Body of pancreas (tissue), 4 donors: ENCODE data around the gene CRTAC1. TPM values are rescaled to one million over a fixed set of nuclear protein-coding genes. Genes with fewer than 3 reads are reported as not detected.

Experiments
- ATAC-seq: fragments of 150-250 bp; one replicate; pipeline ENCODE4 v1.9.1; 2016
- DNase-seq, 4 donors: peaks; one replicate each; pipeline ENCODE4 v3.0.0-alpha.2; 2019
- H3K27ac ChIP-seq, 4 donors: fragments of 200-600 bp; sonication (generic); 1 replicate in 3 of 4; 2 replicates in 1 of 4; pipeline versions ENCODE4 v1.5.1 to v1.6.1; 2016 to 2019; ENCODE audit warnings: mild to moderate bottlenecking in 1 of 4, mixed read lengths in 1 of 4, moderate library complexity in 1 of 4
- H3K27me3 ChIP-seq, 2 donors: fragments of 200-600 bp; sonication (generic); one replicate each; pipeline ENCODE4 v1.6.0; 2016; ENCODE audit warnings: mild to moderate bottlenecking in 1 of 2
- H3K36me3 ChIP-seq, 2 donors: fragments of 200-600 bp; sonication (generic); replicated peaks in 1 of 2; 2 replicates each; pipeline ENCODE4 v1.5.1; 2016; ENCODE audit warnings: low read depth in 2 of 2; ENCODE audit not compliant: insufficient read depth in 1 of 2
- H3K4me1 ChIP-seq: fragments of 200-600 bp; sonication (generic); one replicate; pipeline ENCODE4 v1.6.0; 2016
- H3K4me3 ChIP-seq, 2 donors: fragments of 200-600 bp; sonication (generic); 1 replicate in 1 of 2; 2 replicates in 1 of 2; pipeline ENCODE4 v1.5.1; 2016 to 2019
- H3K9me3 ChIP-seq, 3 donors: fragments of 200-600 bp; sonication (generic); 1 replicate in 2 of 3; 2 replicates in 1 of 3; pipeline ENCODE4 v1.5.1; 2016
- POLR2A ChIP-seq, 3 donors: fragments of 450-650 bp; IDR thresholded peaks; one replicate each; pipeline ENCODE4 v1.6.1; 2016; ENCODE audit warnings: antibody characterized with exemption in 3 of 3, mild to moderate bottlenecking in 2 of 3
- WGBS, 2 donors: methylation state at CpG; one replicate each; pipeline ENCODE4 v1.1.5; 2017; 5-methylcytosine and 5-hydroxymethylcytosine counted together
- intact Hi-C: fragments of 100-400 bp; cut with DNase I; formaldehyde crosslinking; loops from one replicate; pipeline ENCODE4 v1.15.1; 2023
- total RNA-seq, 2 donors: library from RNA; depleted of rRNA; stranded (reverse); fragments of >200 nt; gene quantifications; one replicate each; pipeline ENCODE4 v1.1.0, GENCODE V29; 2016
- TF ChIP-seq, protein P1 (sequence below), 7 experiments: fragments of 450-650 bp in 4 of 7; fragments of 200-600 bp in 3 of 7; sonication (generic) in 3 of 7; IDR thresholded peaks; one replicate each; pipeline ENCODE4 v1.5.1; 2016 to 2019; ENCODE audit warnings: antibody characterized with exemption in 7 of 7

The CRTAC1 gene
- total RNA-seq, 2 donors from 2014 or later = 0.52 TPM; not detected in 1

DNA sequence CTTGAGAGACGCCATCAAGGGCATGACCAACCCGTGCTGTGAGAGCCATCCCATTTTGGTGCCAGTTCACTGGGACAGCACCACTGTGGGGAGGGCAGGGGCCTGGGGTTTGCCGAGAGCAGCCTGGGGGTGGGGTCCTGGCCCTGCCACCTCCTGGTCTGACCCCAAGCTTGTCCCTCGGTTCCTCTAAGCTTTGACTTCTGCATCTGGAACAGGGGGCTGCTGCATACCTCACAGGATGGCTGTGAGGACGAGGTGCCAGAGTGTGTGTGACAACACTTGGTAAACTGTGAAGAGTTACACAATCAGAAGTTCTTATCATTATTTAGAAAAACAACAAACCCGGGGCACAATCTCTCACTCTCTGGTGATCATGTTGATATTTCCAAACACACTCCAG lies 89.9 kb downstream of the CRTAC1 start:
- no peak for ATAC-seq
- DNase-seq = no peak
- Histone ChIP-seq H3K4me3 (no peak overlapping the region), H3K27ac (no peak overlapping the region), H3K36me3 (no peaks in the 10 kb centered on the region), H3K27me3 (no peaks in the 10 kb centered on the region), H3K4me1 (no peaks in the 10 kb centered on the region), H3K9me3 (peaks cover 0 to 6% (median 0%) of the 10 kb centered on the region in 3 donors)
- intact Hi-C loops = no loop called here
- TF ChIP-seq, protein P1, sequence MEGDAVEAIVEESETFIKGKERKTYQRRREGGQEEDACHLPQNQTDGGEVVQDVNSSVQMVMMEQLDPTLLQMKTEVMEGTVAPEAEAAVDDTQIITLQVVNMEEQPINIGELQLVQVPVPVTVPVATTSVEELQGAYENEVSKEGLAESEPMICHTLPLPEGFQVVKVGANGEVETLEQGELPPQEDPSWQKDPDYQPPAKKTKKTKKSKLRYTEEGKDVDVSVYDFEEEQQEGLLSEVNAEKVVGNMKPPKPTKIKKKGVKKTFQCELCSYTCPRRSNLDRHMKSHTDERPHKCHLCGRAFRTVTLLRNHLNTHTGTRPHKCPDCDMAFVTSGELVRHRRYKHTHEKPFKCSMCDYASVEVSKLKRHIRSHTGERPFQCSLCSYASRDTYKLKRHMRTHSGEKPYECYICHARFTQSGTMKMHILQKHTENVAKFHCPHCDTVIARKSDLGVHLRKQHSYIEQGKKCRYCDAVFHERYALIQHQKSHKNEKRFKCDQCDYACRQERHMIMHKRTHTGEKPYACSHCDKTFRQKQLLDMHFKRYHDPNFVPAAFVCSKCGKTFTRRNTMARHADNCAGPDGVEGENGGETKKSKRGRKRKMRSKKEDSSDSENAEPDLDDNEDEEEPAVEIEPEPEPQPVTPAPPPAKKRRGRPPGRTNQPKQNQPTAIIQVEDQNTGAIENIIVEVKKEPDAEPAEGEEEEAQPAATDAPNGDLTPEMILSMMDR (IDR thresholded peaks at IDR 0.05) = no peak
- no peak for TF ChIP-seq POLR2A (IDR thresholded peaks at IDR 0.05)
- 16 to 32% methylated on average over 6 of the region's 6 CpGs for WGBS, 2 donors

DNA sequence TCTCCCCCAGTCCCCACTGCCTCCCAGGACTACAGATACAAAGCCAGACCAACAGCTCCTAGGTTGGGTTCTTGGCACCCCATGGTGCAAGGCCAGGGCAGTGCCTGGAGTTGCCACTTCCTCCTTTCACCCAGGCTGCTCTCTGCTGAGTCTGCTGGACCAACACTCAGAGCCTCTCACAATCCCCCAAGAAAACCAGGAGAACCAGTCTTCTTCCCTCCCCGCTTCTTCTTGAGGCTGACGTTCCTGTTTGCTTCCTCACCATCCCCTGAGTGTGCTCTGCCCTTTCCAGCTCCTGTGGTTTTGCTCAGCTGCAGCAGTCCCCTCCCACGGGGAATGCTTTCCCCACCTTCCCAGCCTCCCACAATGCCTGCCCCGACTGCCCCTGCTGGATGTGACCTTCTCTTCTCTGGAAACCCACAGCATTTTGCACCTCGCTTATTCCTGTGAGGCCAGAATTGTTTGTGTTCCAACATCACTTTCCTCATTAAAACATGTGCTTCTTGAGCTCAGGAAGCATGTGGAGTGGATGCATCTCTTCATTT lies 90.9 kb downstream of the CRTAC1 start:
- peaks cover 0 to under 1% (median 0%) of the 10 kb centered on the region in 3 donors for H3K9me3 ChIP-seq
- 35 to 36% methylated on average over 5 of the region's 5 CpGs for WGBS, 2 donors
- TF ChIP-seq, protein P1 (IDR thresholded peaks at IDR 0.05) = no peak
- no peak for TF ChIP-seq POLR2A (IDR thresholded peaks at IDR 0.05)
- no peaks in the 10 kb centered on the region for H3K27me3 ChIP-seq
- intact Hi-C loops = no loop called here
- H3K36me3 ChIP-seq = no peaks in the 10 kb centered on the region
- H3K27ac ChIP-seq = no peak overlapping the region
- H3K4me3 ChIP-seq = no peak overlapping the region
- DNase-seq (no peak), ATAC-seq (no peak)
- H3K4me1 ChIP-seq = no peaks in the 10 kb centered on the region

DNA sequence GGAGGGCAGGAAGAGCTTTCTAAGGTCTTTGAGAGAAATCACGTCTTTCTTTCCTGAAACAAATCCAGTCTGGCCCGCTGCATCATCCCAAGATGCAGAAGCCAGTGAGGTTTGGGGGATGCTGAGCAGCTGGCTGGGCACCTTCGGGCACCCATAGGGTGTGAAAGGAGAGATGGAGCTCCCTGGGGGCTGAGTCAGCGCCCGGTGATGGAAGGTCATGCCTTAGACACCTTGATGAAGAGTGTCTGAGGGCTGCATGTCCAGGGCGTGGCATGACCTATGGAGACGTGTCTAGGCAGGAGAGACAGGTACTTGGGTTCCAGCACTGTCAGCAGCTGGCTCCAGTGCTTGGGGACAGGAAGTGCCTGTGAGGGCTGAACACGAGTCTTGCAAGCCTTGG lies 92.5 kb downstream of the CRTAC1 start:
- no peaks in the 10 kb centered on the region for H3K36me3 ChIP-seq
- H3K27me3 ChIP-seq = no peaks in the 10 kb centered on the region
- intact Hi-C loops = no loop called here
- H3K4me3 ChIP-seq = no peak overlapping the region
- DNase-seq (no peak), ATAC-seq (no peak)
- no peaks in the 10 kb centered on the region for H3K4me1 ChIP-seq
- WGBS, 2 donors = 70 to 71% methylated on average over 8 of the region's 8 CpGs
- no peak for TF ChIP-seq POLR2A (IDR thresholded peaks at IDR 0.05)
- TF ChIP-seq, protein P1 (IDR thresholded peaks at IDR 0.05) = no peak
- no peak overlapping the region for H3K27ac ChIP-seq
- no peaks in the 10 kb centered on the region for H3K9me3 ChIP-seq

DNA sequence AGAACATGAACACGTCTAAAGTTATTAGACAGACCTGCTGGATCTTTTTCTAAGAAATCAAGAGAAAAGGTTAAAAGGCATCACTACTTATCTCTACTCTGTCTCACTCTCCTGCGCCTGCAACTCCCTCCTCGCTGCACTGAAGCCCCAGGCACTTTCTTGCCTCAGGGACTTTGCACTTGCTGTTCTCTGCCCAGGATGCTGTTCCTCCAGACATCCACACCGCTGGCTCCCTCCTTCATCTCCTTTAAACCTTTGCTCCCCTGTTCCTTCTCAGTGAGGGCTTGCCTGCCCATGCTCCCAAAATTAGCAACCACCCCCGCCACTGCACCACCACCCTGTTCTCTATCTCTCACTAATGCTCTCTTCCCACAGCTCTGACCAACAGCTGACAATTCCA lies 93.4 kb downstream of the CRTAC1 start:
- DNase-seq = no peak
- H3K36me3 ChIP-seq = no peaks in the 10 kb centered on the region
- TF ChIP-seq, protein P1 (IDR thresholded peaks at IDR 0.05) = no peak
- no peak for TF ChIP-seq POLR2A (IDR thresholded peaks at IDR 0.05)
- H3K4me3 ChIP-seq = no peak overlapping the region
- no peaks in the 10 kb centered on the region for H3K9me3 ChIP-seq
- H3K27ac ChIP-seq = no peak overlapping the region
- 67 to 72% methylated on average over 5 of the region's 5 CpGs for WGBS, 2 donors
- intact Hi-C loops = no loop called here
- H3K4me1 ChIP-seq = no peaks in the 10 kb centered on the region
- no peaks in the 10 kb centered on the region for H3K27me3 ChIP-seq
- no peak for ATAC-seq

DNA sequence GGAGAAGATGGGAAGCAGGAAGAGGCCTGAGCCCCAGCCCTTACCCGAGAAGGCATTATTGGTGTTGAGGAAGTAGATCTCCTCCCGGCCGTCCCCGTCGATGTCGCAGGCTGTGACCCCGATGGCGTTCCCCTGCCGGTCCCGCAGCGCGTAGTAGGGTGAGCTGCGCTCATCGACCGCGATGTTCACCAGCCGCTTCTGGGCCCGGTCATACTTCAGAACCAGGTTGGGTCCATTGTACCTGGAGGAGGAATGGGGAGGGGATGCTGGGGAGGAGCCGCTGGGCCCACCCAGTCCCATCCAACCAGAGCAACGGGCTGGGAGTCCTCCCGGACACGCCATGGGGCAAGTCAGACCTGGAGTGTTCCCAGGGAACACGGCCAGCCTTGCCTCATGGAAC lies 94.3 kb downstream of the CRTAC1 start:
- Histone ChIP-seq H3K27me3 (no peaks in the 10 kb centered on the region), H3K9me3 (no peaks in the 10 kb centered on the region), H3K36me3 (no peaks in the 10 kb centered on the region), H3K27ac (no peak overlapping the region), H3K4me1 (no peaks in the 10 kb centered on the region), H3K4me3 (no peak overlapping the region)
- intact Hi-C loops = no loop called here
- ATAC-seq = no peak
- no peak for TF ChIP-seq POLR2A (IDR thresholded peaks at IDR 0.05)
- TF ChIP-seq, protein P1 (IDR thresholded peaks at IDR 0.05) = no peak
- WGBS, 2 donors = 79 to 86% methylated on average over 20 to 21 of the region's 23 CpGs
- no peak for DNase-seq
